Activated CD8-positive, alpha-beta T cell treated with anti-CD3 and anti-CD28 coated beads for 36 hours (primary cell): Measurements from ENCODE around the gene RNLS. TPM values are rescaled to one million over a fixed set of nuclear protein-coding genes. Genes with fewer than 3 reads are reported as not detected.

ENCODE experiments used
- ATAC-seq: fragments of 200-7000 bp; cut with Tn5 transposase; one replicate; pipeline ENCODE4 v1.10.0; 2021; ENCODE audit warnings: mild to moderate bottlenecking, moderate library complexity
- CTCF ChIA-PET: fragments of 350-600 bp; sonication (Branson Sonifier 250); formaldehyde crosslinking; loops from one replicate; lab custom pipeline; 2021; ENCODE audit warnings: antibody characterized with exemption; lab: Charles Lee
- POLR2A ChIA-PET: fragments of 350-600 bp; sonication (Branson Sonifier 250); formaldehyde crosslinking; loops from one replicate; lab custom pipeline; 2021; ENCODE audit warnings: antibody characterized with exemption; lab: Charles Lee
- DNase-seq: peaks from one replicate; pipeline ENCODE4 v3.0.0-alpha.2; 2020
- H3K27ac Mint-ChIP-seq: one replicate; pipeline ENCODE4 v1.8.0; 2021; ENCODE audit warnings: mild to moderate bottlenecking, mixed read lengths
- H3K27me3 Mint-ChIP-seq: one replicate; pipeline ENCODE4 v1.8.0; 2021; ENCODE audit warnings: mixed read lengths
- H3K36me3 Mint-ChIP-seq: one replicate; pipeline ENCODE4 v1.8.0; 2021; ENCODE audit warnings: low read depth, mixed read lengths
- H3K4me1 Mint-ChIP-seq: one replicate; pipeline ENCODE4 v1.8.0; 2021; ENCODE audit warnings: low read depth, mixed read lengths
- H3K4me3 Mint-ChIP-seq: one replicate; pipeline ENCODE4 v1.8.0; 2021; ENCODE audit warnings: mild to moderate bottlenecking, moderate library complexity, mixed read lengths
- H3K9me3 Mint-ChIP-seq: one replicate; pipeline ENCODE4 v1.8.0; 2021; ENCODE audit warnings: mixed read lengths
- intact Hi-C: fragments of 100-400 bp; cut with micrococcal nuclease; formaldehyde crosslinking; loops from one replicate; pipeline ENCODE4 v1.10.0; 2022
- total RNA-seq, 2 experiments: library from RNA; stranded (reverse); gene quantifications; one replicate each; pipeline ENCODE4 v1.2.3, GENCODE V29; 2021
- TF ChIP-seq, protein P1 (sequence below): fragments of 200-600 bp; IDR thresholded peaks from one replicate; pipeline ENCODE4 v1.8.0; 2022; ENCODE audit warnings: antibody characterized with exemption, mild to moderate bottlenecking

The RNLS gene
- total RNA-seq, 2 experiments from 2014 or later = 4.5 TPM

DNA sequence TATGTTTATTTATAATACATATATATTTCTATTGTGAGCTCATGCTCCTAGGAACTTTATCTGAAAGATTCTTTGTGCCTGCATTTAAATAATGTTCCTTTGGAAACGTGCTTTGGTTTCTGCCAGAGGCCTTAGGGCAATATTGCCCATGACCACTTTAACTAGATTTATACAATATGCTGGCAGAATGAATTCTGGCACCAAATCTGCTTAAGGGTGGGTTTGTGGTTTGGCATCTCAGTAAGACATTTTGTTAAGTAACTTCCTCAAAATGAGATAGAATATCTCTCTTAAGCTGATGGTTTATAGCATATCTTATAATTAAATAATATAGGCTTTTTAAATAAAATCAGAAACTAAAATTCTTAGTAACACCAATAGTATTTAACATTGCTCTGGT is 252.9 kb downstream of the RNLS start:
- TF ChIP-seq, protein P1, sequence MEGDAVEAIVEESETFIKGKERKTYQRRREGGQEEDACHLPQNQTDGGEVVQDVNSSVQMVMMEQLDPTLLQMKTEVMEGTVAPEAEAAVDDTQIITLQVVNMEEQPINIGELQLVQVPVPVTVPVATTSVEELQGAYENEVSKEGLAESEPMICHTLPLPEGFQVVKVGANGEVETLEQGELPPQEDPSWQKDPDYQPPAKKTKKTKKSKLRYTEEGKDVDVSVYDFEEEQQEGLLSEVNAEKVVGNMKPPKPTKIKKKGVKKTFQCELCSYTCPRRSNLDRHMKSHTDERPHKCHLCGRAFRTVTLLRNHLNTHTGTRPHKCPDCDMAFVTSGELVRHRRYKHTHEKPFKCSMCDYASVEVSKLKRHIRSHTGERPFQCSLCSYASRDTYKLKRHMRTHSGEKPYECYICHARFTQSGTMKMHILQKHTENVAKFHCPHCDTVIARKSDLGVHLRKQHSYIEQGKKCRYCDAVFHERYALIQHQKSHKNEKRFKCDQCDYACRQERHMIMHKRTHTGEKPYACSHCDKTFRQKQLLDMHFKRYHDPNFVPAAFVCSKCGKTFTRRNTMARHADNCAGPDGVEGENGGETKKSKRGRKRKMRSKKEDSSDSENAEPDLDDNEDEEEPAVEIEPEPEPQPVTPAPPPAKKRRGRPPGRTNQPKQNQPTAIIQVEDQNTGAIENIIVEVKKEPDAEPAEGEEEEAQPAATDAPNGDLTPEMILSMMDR = no peak
- intact Hi-C loops = no loop called here
- ATAC-seq = no peak
- Mint-ChIP-seq H3K27ac (no peak overlapping the region), H3K4me3 (no peak overlapping the region), H3K9me3 (peaks cover 3% of the 10 kb centered on the region), H3K4me1 (peaks cover 14% of the 10 kb centered on the region), H3K36me3 (no peaks in the 10 kb centered on the region), H3K27me3 (no peaks in the 10 kb centered on the region)
- CTCF ChIA-PET = no interaction called here
- DNase-seq = no peak
- POLR2A ChIA-PET = no interaction called here

DNA sequence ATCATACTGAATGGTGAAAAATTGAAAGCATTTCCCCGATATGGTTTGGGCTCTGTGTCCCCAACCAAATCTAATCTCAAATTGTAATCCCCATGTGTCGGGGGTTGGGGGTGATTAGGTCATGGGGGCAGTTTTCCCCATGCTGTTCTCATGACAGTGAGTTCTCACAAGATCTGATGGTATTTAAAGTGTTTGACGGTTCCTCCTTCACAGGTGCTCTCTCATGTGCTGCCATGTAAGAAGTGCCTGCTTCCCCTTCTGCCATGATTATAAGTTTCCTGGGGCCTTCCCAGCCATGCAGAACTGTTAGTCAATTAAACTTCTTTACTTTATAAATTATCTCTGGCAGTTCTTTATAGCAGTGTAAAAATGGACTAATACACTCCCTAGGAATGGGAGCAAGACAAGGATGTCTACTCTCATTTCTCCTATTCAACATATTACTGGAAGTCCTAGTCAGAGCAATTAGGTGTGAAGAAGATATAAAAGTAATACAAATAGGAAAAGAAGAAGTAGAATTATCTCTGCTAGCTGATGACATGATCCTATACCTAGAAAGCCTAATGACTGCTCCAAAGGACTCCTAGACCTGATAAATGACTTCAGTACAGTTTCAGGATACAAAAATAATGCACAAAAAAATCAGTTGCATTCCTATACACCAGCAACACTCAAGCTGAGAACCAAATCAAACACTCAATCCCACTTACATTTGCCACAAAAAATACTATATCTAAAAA is 260.6 kb downstream of the RNLS start:
- intact Hi-C loops = no loop called here
- Mint-ChIP-seq H3K27ac (no peak overlapping the region), H3K4me1 (peaks cover 2% of the 10 kb centered on the region), H3K27me3 (no peaks in the 10 kb centered on the region), H3K4me3 (no peak overlapping the region), H3K9me3 (peaks cover 26% of the 10 kb centered on the region), H3K36me3 (peaks cover 17% of the 10 kb centered on the region)
- ChIA-PET CTCF (no interaction called here), POLR2A (no interaction called here)
- no peak for ATAC-seq
- TF ChIP-seq, protein P1 = no peak
- DNase-seq = no peak

DNA sequence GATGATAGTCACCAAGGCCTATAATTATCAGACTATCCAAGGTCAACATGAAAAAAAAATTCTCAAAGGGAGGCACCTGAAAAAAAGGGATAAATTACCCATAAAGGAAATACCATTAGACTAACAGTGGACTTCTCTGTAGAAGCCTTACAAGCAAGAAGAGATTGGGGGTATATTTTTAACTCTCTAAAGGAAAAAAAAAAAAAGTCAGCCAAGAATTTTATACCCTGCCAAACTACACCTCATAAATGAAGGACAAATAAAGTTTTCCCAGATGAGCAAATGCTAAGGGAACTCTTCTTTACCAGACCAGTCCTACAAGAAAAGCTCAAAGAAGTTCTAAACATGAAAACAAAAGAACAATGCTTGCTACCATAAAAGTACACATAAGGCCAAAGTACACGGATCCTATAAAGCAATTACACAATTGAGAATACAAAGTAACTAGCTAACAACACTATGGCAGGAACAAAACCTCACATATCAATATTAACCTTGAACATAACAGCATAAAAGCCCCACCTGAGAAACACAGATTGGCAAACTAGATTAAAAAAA is 263.1 kb downstream of the RNLS start:
- intact Hi-C loops = no loop called here
- H3K27ac Mint-ChIP-seq = no peak overlapping the region
- DNase-seq = no peak
- peaks cover 4% of the 10 kb centered on the region for H3K4me1 Mint-ChIP-seq
- no peaks in the 10 kb centered on the region for H3K27me3 Mint-ChIP-seq
- ATAC-seq = no peak
- CTCF ChIA-PET = interaction anchor here (0.6 kb wide), 1 partner anchor 269 kb away, joined by 3 read pairs; no protein-coding TSS in a partner anchor
- TF ChIP-seq, protein P1 = no peak
- no peak overlapping the region for H3K4me3 Mint-ChIP-seq
- POLR2A ChIA-PET = no interaction called here
- H3K9me3 Mint-ChIP-seq = peaks cover 23% of the 10 kb centered on the region
- H3K36me3 Mint-ChIP-seq = peaks cover 17% of the 10 kb centered on the region

DNA sequence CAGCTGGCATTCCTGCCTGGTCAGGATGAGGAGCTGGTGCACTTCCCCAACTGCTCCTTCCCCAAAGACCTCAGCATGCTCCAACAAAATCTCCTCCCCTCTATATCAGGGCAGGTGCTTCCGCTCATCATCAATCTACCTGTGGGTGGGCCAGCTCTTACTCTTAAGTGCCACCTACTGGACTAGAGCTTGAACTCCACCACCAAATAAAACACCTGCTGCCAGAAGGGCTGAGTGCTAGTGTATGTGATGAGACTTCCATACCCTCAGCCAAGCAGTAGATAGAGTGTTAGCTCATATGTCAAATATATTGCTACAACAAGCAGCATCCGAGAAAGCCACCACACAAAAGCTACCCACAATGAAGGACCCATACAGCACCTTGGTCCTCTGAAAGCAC is 264.3 kb downstream of the RNLS start:
- Mint-ChIP-seq H3K36me3 (peaks cover 17% of the 10 kb centered on the region), H3K4me3 (no peak overlapping the region), H3K4me1 (peaks cover 4% of the 10 kb centered on the region), H3K9me3 (peaks cover 23% of the 10 kb centered on the region), H3K27me3 (no peaks in the 10 kb centered on the region), H3K27ac (no peak overlapping the region)
- DNase-seq (peak; percentile 7), ATAC-seq (peak; percentile 58)
- CTCF ChIA-PET = interaction anchor here (0.8 to 1.4 kb wide), 2 partner anchors 71 to 123 kb away, joined by 3 to 5 read pairs; no protein-coding TSS in a partner anchor
- POLR2A ChIA-PET = interaction anchor here (0.5 to 1.2 kb wide), 3 partner anchors 71 to 232 kb away, joined by 3 read pairs; no protein-coding TSS in a partner anchor
- TF ChIP-seq, protein P1 = peak; percentile 49
- intact Hi-C loops = no loop called here

DNA sequence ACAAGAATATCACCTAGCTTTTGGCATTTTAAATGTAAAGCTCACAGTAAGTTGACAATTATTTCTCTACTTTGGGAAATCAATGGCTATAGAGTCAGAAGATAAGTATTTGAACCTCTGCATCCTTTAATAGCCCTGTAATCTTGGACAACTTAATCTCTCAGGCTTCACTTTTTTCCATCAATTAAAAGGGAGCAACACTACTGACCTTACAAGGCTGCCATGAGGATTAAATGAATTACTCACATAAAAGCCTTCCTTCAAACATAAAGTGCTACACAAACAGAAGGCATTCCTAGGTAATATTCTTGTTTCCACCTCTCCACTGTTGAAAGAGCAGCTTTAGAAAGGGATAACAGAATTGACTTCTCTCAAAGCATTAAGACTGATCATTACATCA is 266.0 kb downstream of the RNLS start:
- intact Hi-C loops = no loop called here
- ATAC-seq (no peak), DNase-seq (no peak)
- TF ChIP-seq, protein P1 = no peak
- Mint-ChIP-seq H3K27me3 (no peaks in the 10 kb centered on the region), H3K27ac (no peak overlapping the region), H3K4me3 (no peak overlapping the region), H3K9me3 (peaks cover 23% of the 10 kb centered on the region), H3K4me1 (peaks cover 4% of the 10 kb centered on the region), H3K36me3 (peaks cover 17% of the 10 kb centered on the region)
- CTCF ChIA-PET = interaction anchor here (1.0 to 1.5 kb wide), 3 partner anchors 33 to 202 kb away, joined by 3 to 5 read pairs (median 4); no protein-coding TSS in a partner anchor
- POLR2A ChIA-PET = no interaction called here
